ENCODE data around the gene PLK3.
"Not testable (repeated sequence)": the region's sequence is repeated elsewhere in the genome, so short reads cannot be mapped to it uniquely, and the experiment has no call there.

Gene PLK3

GRCh38 chr1:44835738-44836675 is 35.8 kb downstream of the PLK3 start:
- DNase-seq (ENCODE audit: extremely low read depth, low read depth): peak; percentile 80
- peak; percentile 87 for TF ChIP-seq CTCF (IDR thresholded peaks at IDR 0.05; ENCODE audit: low read depth, low read length)

GRCh38 chr1:44838294-44838693 is 38.1 kb downstream of the PLK3 start:
- DNase-seq (ENCODE audit: extremely low read depth, low read depth): not testable (repeated sequence)

- TF ChIP-seq CTCF (IDR thresholded peaks at IDR 0.05; ENCODE audit: low read depth, low read length): no peak
- DNase-seq (ENCODE audit: extremely low read depth, low read depth): no peak
Observed at GRCh38 chr1:44839576-44839975, 39.4 kb downstream of the PLK3 start.

- no peak for DNase-seq (ENCODE audit: extremely low read depth, low read depth)
- TF ChIP-seq CTCF (IDR thresholded peaks at IDR 0.05; ENCODE audit: low read depth, low read length): no peak
Observed at GRCh38 chr1:44842486-44842861, 42.3 kb downstream of the PLK3 start.

GRCh38 chr1:44842862-44843655 is 42.9 kb downstream of the PLK3 start, which contains the start of gene PTCH2:
TSS of gene PTCH2 (minus strand) at chr1:44843253. CDS start at chr1:44842932, 321 bp downstream.
- peak; percentile 16 for DNase-seq (ENCODE audit: extremely low read depth, low read depth)
- no peak for TF ChIP-seq CTCF (IDR thresholded peaks at IDR 0.05; ENCODE audit: low read depth, low read length)

DNA sequence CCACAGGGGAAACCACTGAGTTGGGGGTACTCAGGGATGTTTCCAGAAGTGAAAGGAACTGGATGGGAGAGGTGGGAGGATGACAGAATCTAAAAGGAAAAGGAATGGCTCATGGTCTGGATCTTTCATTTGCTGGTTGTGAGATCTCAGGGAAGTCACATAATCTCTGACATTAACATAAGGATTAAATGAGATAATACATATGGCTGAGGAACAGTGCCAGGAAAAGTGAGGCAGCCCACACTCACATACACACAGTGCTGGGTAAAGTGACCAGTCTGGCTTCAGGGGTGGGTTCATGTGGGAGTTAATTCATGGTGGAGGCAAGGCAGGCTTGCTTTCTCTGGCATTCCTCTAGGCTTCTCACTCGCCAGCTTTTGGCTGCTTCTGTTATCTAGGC is 46.8 kb downstream of the PLK3 start:
- no peak for DNase-seq (ENCODE audit: extremely low read depth, low read depth)
- no peak for TF ChIP-seq CTCF (IDR thresholded peaks at IDR 0.05; ENCODE audit: low read depth, low read length)

DNA sequence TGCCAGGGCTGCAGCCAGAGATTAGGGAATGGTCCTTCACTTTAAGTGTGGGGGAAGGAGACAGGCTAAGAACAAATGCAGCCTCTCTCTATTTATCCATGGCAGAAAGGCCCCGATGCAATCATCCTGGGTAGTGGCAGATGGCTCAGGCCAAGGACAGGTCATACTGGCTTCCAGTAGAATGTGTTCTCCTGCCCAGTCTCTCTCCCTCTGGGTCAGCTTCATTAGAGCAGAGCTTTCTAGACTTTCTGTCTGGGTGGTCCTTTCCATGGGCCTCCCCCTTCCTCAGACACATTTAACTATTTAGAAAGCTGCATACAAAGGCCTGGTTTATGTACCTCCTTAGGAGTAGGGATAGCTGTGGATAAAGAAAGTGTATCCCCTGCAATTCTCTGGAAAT is 47.7 kb downstream of the PLK3 start:
- no peak for DNase-seq (ENCODE audit: extremely low read depth, low read depth)
- TF ChIP-seq CTCF (IDR thresholded peaks at IDR 0.05; ENCODE audit: low read depth, low read length): no peak

All from AG09319 (cell line).